Measurements from ENCODE around the gene CPVL.

DNA sequence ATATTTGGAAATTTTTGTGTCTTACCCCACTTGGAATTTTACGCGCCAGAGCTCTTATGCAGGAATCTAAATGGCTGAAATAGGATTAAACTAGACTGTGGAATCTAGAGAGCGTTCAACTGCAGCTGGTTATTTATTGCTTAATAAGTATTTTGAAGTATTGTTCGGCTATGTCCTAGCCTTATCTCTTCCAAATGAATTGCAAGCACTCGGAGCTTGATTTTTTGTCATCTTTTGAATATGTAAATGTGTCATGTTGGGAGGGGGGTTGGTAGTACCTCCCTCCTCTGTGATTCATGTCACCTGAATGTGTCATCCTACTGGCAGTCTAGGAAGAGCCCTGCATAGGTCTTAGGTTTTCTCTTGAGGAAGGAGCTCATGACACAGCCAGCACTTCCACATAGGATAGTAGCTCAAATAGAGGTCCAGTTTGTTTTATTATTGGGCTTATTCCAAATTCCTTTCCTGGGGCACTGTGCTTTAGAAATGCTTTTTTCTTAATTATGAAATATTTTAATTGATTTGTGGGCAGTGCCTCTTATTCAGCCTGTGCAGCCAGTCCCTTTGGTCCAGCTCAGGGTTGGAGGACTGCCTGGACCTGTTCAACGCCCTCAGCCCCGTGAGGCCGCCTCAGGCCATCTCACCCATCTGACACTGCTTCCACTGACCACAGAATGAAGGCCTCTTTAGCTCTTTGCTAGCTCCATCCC, 165.7 kb downstream of the CPVL start:
- TF ChIP-seq, protein P1, sequence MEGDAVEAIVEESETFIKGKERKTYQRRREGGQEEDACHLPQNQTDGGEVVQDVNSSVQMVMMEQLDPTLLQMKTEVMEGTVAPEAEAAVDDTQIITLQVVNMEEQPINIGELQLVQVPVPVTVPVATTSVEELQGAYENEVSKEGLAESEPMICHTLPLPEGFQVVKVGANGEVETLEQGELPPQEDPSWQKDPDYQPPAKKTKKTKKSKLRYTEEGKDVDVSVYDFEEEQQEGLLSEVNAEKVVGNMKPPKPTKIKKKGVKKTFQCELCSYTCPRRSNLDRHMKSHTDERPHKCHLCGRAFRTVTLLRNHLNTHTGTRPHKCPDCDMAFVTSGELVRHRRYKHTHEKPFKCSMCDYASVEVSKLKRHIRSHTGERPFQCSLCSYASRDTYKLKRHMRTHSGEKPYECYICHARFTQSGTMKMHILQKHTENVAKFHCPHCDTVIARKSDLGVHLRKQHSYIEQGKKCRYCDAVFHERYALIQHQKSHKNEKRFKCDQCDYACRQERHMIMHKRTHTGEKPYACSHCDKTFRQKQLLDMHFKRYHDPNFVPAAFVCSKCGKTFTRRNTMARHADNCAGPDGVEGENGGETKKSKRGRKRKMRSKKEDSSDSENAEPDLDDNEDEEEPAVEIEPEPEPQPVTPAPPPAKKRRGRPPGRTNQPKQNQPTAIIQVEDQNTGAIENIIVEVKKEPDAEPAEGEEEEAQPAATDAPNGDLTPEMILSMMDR (conservative IDR thresholded peaks at IDR 0.05; ENCODE audit: low read depth, low read length) = no peak
- TF ChIP-seq MAFK (IDR thresholded peaks at IDR 0.05; ENCODE audit: low read depth, low read length) (no peak), MXI1 (IDR thresholded peaks at IDR 0.05; ENCODE audit: borderline replicate concordance, low read depth, low read length) (no peak), SMC3 (IDR thresholded peaks at IDR 0.05; ENCODE audit: low read depth, low read length) (no peak), MAZ (IDR thresholded peaks at IDR 0.05; ENCODE audit: borderline replicate concordance, low read depth, low read length) (no peak), POLR2A (IDR thresholded peaks at IDR 0.05; ENCODE audit: low read depth, low read length) (no peak), CEBPB (IDR thresholded peaks at IDR 0.05; ENCODE audit: low read depth, low read length) (no peak)
- TF ChIP-seq, protein P2, sequence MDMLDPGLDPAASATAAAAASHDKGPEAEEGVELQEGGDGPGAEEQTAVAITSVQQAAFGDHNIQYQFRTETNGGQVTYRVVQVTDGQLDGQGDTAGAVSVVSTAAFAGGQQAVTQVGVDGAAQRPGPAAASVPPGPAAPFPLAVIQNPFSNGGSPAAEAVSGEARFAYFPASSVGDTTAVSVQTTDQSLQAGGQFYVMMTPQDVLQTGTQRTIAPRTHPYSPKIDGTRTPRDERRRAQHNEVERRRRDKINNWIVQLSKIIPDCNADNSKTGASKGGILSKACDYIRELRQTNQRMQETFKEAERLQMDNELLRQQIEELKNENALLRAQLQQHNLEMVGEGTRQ (IDR thresholded peaks at IDR 0.05; ENCODE audit: low read depth, low read length) = no peak

Data from IMR-90 (cell line).